GM10266 (cell line): ENCODE results near the gene UBTD1.
"Not testable (repeated sequence)": the region's sequence is repeated elsewhere in the genome, so short reads cannot be mapped to it uniquely, and the experiment has no call there.

Source experiments
- DNase-seq: peaks from one replicate; pipeline ENCODE4 v3.0.0; 2012; ENCODE audit errors: extremely low spot score
- TF ChIP-seq, protein P1 (sequence below): IDR thresholded peaks from 2 replicates; pipeline ENCODE4 v1.5.1; 2012; ENCODE audit warnings: mild to moderate bottlenecking, low read depth; ENCODE audit not compliant: control insufficient read depth, insufficient read depth; ENCODE audit errors: missing control alignments

UBTD1 gene

DNA sequence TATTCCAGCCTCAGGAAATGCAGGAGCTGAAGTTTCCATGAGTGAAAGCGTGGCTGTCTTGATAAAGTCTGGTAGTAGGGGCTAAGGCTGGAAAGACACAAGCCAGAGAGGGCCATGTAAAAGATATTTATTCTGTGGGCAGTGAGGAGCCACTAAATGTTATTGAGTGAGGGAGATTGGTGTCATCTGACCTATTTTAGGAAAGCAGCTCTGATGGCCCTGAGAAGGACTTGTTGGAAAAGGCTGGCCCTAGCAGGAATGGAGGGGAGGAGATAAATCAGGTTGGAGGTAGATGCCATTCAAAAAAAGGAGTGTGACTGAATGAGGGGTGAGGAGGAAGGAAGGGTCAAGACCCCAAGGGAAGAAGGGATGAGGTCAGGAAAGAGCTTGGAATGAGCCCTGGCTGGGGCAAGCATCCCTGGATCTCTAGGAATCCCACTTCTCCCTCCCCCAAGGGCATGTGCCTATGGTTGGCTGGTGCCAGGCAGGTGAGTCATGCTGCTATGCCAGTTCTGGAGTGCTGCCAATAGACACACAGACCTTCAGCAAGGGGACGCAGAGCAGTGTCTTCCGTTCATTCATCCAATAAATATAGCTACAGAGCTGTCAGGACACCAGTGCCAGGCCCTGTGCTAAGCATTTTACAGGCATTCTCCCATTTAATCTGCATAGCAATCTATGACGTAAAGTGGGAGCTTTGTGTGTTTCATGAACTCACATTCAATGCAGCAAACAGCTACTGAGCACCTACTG, 75.8 kb downstream of the UBTD1 start:
- DNase-seq, result no peak
- TF ChIP-seq, protein P1, sequence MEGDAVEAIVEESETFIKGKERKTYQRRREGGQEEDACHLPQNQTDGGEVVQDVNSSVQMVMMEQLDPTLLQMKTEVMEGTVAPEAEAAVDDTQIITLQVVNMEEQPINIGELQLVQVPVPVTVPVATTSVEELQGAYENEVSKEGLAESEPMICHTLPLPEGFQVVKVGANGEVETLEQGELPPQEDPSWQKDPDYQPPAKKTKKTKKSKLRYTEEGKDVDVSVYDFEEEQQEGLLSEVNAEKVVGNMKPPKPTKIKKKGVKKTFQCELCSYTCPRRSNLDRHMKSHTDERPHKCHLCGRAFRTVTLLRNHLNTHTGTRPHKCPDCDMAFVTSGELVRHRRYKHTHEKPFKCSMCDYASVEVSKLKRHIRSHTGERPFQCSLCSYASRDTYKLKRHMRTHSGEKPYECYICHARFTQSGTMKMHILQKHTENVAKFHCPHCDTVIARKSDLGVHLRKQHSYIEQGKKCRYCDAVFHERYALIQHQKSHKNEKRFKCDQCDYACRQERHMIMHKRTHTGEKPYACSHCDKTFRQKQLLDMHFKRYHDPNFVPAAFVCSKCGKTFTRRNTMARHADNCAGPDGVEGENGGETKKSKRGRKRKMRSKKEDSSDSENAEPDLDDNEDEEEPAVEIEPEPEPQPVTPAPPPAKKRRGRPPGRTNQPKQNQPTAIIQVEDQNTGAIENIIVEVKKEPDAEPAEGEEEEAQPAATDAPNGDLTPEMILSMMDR, result no peak

DNA sequence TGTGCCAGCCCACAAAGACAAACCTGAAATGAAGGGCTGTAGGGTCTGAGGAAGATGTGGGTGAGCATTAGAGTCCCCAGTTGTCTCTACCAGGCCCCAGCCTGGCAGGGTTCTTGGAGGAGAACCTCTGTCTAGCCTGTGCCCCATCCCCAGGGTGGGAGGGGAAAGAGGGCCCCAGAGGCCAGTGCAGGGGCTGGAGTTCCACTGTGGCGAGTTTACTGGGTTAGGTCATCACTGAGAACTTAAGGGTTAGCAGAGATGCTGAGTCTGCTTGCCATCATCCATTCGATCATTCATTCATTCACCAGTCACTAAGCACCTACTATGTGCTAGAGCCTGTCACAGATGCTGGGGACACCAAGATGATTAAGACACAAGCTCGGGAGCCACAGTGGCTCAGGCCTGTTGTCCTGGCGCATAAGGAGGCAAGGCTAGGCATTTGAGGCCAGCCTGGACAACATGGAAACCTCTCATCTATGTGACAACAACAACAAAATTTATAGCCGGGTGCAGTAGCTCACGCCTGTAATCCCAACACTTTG, 76.5 kb downstream of the UBTD1 start:
- DNase-seq, result no peak
- TF ChIP-seq, protein P1, result no peak

DNA sequence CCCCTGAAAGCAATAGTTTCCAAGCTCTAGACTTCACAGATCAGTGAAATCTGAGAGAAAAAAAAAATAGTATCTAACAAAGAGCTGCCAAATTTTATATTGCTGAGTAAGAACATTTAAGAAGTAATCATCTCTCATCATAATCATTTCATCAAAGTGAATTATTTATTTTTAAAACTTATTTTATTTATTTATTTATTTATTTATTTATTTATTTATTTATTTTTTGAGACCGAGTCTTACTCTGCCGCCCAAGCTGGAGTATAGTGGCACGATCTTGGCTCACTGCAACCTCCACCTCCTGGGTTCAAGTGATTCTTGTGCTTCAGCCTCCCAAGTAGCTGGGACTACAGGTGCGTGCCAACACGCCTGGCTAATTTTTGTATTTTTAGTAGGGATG, 77.8 kb downstream of the UBTD1 start:
- DNase-seq, result not testable (repeated sequence)

DNA sequence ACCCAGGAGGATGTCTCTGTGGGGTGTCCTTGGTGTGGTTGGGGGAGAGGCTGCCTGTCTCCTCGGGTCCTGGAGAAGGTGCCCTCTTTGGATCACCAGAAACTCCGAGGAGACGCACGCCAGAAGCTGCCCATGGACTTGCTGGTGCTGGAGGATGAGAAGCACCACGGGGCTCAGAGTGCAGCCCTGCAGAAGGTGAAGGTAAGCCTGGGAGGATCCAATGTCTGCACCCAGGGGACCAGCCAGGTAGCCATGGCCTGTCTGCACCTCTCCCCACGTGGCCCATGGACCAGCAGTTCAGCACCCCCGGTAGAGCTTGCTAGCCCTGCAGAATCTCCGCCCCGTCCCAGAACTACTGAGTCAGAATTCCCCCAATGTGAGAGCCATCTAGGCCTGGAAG, 79.0 kb downstream of the UBTD1 start:
- DNase-seq, result no peak
- TF ChIP-seq, protein P1, result no peak

DNA sequence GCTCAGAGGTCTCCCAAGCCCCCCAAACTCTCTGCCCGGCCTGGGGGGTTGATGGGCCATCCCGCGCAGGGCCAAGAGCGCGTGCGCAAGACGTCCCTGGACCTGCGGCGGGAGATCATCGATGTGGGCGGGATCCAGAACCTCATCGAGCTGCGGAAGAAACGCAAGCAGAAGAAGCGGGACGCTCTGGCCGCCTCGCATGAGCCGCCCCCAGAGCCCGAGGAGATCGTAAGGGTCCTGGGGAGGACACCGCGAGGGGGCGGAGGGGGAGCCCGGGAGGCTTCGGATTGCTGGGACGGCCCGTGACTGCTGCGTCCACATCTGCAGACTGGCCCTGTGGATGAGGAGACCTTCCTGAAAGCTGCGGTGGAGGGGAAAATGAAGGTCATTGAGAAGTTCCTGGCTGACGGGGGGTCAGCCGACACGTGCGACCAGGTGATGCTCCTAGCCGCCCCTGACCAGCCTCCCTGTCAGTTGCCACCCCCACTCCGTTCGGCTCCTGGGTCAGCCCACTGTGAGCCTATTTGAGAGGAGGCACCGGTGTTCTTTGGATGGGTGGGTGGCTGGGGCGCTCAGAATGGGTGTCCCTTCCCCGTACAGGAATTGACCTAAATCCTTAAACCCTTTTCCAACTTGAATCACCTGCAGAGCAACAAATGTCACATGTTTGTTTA, 79.6 kb downstream of the UBTD1 start:
- TF ChIP-seq, protein P1, result no peak
- no peak for DNase-seq

DNA sequence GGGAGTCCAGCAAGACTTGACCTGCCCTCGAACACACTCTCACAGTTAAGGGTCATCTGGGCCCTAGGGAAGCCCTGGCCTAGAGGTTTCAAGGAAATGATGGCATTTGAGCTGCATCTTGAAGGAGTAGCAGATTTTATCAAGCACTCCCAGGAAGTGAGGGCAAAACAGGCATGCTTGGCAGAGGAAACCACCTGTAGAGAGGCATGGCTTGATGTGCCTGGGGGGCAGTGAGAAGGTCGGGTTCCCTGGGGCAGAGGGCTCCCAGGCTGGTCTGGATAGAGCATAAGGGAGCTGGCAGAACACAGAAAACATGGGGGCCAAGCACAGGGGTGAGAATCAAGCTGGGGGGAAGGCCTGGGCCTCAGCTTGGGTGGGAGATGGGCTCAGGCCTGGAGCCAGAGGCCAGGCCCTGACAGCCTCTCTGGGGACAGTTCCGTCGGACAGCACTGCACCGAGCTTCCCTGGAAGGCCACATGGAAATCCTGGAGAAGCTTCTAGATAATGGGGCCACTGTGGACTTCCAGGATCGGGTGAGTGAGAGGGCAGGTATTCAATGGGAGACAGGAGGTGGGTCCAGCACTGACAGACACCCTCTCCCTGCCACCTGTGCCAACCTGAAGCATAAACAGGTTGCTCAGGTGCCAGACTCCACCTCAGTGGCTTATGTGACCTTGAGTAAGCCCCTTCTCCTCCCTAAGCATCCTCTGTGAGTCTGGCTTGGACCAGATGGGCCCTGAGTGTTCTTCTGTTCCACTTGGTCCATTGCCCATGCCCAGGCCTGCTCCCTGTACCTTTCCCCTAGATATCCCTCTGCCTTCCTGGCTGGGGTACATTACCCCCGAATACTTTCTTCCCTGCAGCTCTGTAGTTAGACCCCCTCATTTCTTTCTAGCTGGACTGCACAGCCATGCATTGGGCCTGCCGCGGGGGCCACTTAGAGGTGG, 82.0 kb downstream of the UBTD1 start:
- no peak for DNase-seq

DNA sequence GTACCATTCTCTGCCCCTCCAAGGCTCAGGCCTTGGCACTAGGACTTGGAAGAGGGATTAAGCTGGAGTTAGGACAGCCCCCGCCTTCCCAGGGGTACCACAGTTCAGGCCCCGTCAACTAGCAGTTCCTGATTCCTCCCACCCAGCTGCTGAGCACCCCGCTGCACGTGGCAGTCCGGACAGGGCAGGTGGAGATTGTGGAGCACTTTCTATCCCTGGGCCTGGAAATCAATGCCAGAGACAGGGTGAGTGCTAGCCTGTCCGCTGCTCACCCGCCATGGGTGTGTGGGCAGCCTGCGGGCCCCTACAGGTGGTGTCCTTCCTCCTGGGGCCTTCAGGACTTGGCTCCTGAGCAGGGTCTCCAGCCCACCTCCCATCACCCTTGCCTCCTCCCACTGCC, 83.4 kb downstream of the UBTD1 start:
- DNase-seq, result no peak
- TF ChIP-seq, protein P1, result no peak

More for the DNA sequence above, 82.0 kb downstream of the UBTD1 start:
- TF ChIP-seq, protein P1, result no peak
